Sciatic nerve (tissue), 2 donors: ENCODE data around the gene STOML2. TPM values are rescaled to one million over a fixed set of nuclear protein-coding genes. Genes with fewer than 3 reads are reported as not detected.
"Not testable (repeated sequence)": the region's sequence is repeated elsewhere in the genome, so short reads cannot be mapped to it uniquely, and the experiment has no call there.

Experiments
- ATAC-seq: fragments of 200-7000 bp; cut with Tn5 transposase; one replicate; pipeline ENCODE4 v1.9.1; 2020; ENCODE audit warnings: mild to moderate bottlenecking, moderate library complexity
- DNase-seq: peaks from one replicate; pipeline ENCODE4 v3.0.0-alpha.2; 2020; ENCODE audit warnings: low spot score
- intact Hi-C: fragments of 100-400 bp; cut with DNase I; formaldehyde crosslinking; loops from one replicate; pipeline ENCODE4 v1.14.2; 2022
- total RNA-seq: library from RNA; stranded (reverse); fragmentation: NEBNext Ultra II Directional; extraction: Animal tissue kit (Norgen Biotek cat#: 25700); gene quantifications from one replicate; pipeline ENCODE4 v1.2.1, GENCODE V29; 2021
- donor health status: DM: no; HTN: no; CAD: no.
- donor health status: DM: no; HTN: no; CAD: no.

STOML2 gene, protein sequence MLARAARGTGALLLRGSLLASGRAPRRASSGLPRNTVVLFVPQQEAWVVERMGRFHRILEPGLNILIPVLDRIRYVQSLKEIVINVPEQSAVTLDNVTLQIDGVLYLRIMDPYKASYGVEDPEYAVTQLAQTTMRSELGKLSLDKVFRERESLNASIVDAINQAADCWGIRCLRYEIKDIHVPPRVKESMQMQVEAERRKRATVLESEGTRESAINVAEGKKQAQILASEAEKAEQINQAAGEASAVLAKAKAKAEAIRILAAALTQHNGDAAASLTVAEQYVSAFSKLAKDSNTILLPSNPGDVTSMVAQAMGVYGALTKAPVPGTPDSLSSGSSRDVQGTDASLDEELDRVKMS
- total RNA-seq: 48.5 TPM

DNA sequence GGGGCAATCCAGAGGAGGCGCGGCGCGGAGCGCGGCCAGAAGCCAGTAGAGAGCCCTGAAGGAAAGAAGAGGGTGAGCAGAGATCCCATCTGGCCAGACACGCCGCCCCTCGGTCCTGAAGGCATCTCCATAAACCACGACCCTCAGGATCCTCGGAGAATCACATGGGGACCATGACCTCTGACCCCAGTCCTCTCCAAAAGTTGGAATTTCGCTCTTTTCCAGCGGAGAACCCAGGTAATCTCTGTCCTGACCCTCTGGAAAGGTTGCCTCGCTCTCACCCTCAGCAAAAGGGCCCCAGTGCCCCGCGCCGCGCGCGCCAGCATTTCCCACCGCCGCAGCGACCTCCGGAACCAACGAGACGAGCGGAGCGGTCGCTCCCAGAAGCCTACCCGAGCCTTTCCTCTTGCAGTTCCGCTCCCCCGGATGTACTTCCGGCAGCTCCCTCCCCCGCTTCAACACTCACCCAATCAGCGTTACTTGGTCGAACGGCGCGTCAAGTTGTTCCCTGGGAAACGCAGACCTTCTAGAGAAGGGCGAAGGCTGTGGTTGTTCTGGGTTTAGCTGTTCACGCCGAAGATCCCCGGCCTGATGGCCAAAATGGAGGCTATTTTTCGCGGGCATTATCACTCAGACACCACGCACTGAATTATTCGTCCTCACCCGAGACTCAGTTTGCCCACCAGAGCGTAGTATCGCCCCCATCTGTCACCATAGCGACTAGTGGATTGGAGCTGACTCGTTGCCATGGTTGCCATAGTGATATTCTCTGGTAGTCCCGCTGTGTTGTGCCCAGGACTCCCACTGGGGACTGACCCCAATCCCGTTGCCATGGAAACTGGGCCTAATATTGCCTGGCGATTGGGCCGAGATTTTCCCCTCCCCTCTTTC, at the start of gene STOML2:
STOML2 (minus strand) TSS at position 363 of the 891 bp plus-strand sequence; CDS start at position 326, 37 bp downstream.
- ATAC-seq: peak; percentile 98
- intact Hi-C loops: no loop called here
- DNase-seq: peak; percentile 96

- DNase-seq, ATAC-seq: not testable (repeated sequence)
- intact Hi-C loops: loop anchor here (10.0 kb wide), 1 partner anchor 127 kb away; no protein-coding TSS in a partner anchor
Measured at GRCh38 chr9:35147941-35148563, 45.1 kb upstream of the STOML2 start.

DNA sequence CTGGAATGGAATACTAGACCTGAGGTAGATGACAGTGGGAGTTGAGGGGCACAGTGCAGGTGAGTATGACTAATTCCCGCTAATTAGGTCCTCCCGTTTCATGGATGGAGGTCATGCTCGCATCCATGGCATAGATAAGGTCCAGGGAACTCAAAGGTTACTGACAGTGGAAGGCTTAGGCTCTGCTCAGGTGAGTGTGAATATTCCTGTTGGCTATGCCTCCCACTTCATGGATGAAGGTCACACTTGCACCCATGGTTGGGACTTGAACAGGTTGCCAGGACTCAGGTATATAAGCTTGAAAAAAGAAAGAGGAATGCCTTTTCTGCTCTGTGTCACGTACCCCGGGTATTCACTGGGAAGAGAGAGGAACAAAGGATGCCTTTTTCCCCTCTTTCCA, 39.1 kb upstream of the STOML2 start:
- intact Hi-C loops: loop anchor here (10.0 kb wide), 1 partner anchor 133 kb away; no protein-coding TSS in a partner anchor
- DNase-seq (no peak), ATAC-seq (no peak)

GRCh38 chr9:35140093-35140492, 37.2 kb upstream of the STOML2 start:
- ATAC-seq (no peak), DNase-seq (no peak)
- intact Hi-C loops: loop anchor here (10.0 kb wide), 1 partner anchor 135 kb away; no protein-coding TSS in a partner anchor

DNA sequence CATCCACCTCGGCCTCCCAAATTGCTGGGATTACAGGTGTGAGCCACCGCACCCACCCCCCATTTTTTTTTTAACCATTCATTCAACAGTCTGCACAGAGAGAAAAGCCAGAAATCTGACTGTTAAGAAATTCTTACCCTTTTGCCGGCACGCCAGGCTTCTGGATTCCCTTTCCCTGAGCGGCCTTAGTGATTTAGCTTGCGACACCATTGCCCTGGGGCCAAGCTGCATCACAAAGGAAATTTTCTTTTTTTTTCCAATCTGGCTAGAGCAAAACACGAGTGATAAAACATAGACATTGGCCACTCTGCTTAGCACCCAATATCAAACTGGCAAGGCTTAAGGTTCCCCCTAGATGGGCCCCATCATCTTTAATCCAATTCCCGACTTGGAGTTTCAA, 33.9 kb upstream of the STOML2 start:
- intact Hi-C loops: no loop called here
- ATAC-seq: no peak
- DNase-seq: no peak

GRCh38 chr9:35135988-35136387, 33.1 kb upstream of the STOML2 start:
- ATAC-seq (no peak), DNase-seq (no peak)
- intact Hi-C loops: no loop called here

GRCh38 chr9:35134920-35135319, 32.0 kb upstream of the STOML2 start:
- no peak for DNase-seq
- intact Hi-C loops: no loop called here
- ATAC-seq: no peak

DNA sequence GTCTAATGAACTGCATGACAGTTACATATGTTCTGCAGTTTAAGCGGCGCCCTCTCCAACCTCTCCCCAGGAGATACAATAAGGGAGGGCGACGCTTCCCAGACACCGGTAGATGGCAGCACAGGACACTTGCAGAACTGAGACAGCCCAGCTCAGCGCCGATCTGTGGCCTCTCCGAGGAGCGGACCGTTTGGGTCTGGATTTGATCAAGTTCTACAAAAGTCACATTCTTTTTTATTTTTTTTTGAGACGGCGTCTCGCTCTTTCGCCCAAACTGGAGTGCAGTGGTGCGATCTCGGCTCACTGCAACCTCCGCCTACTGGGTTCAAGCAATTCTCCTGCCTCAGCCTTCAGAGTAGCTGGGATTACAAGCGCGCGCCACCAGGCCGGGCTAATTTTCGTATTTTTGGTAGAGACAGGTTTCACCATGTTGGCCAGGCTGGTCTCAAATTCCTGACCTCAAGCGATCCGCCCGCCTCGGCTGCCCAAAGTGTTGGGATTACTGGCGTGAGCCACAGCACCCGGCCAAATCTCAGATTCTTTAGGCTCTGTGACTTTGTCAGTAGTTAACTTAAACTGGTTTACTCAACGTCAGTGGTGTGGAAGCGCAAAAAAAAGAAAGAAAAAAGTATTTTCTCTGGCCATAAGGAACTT, 14.1 kb upstream of the STOML2 start:
- intact Hi-C loops: loop anchor here (5.0 kb wide), 2 partner anchors 145 to 360 kb away; no protein-coding TSS in a partner anchor
- peak; percentile 87 for ATAC-seq
- DNase-seq: peak; percentile 95

- intact Hi-C loops: loop anchor here (5.0 kb wide), 2 partner anchors 146 to 361 kb away; no protein-coding TSS in a partner anchor
- ATAC-seq (peak; percentile 6), DNase-seq (no peak)
Measured at GRCh38 chr9:35116539-35116897, 13.6 kb upstream of the STOML2 start.

DNA sequence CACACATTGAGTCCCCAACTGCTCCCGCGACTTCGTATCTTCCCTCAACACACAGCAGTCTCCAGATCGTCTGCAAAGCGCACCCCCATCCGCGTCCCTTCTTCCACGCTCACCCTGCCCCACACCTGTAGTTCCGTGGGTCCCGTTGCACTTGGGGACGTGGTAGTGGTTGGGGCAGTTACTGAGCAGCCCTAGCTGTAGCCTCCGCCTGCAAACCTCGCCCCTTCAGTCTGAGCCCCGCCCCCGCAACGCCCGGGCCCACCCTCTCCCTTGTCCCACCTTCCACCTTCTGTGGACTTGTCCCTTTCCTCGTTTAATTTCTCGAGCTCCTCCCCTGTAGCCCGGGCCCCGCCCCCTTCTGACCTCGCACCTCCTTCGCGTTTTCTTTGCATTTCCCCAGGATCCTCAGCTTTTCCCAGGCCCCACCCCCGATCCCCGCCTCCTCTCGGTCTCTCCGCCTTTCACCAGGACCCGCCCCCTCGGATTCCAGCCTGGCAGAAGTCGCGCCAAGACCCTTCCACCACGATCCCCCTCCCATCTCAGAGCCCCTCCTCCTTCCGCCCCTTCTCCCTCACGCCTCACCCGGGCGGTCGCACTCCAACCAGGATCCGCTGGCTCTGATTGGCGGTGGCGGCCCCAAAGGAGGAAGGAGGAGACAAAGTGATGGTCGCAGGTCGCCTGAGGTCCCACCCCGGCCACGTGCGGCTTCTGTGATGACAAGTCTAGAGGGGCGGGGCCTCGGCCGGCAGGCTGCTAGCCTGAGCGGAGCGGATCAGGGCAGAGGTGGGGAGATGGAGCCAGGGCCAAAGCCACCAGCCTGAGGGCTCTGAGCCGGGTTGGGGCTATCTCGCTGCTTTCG, 13.0 kb upstream of the STOML2 start, which contains the start of gene ATOSB:
ATOSB (minus strand) TSS at position 183 of the 859 bp plus-strand sequence. CDS start 7,588 bp downstream, outside the sequence.
- DNase-seq (peak; percentile 97), ATAC-seq (peak; percentile 82)
- intact Hi-C loops: loop anchor here (5.0 kb wide), 2 partner anchors 146 to 361 kb away; no protein-coding TSS in a partner anchor

DNA sequence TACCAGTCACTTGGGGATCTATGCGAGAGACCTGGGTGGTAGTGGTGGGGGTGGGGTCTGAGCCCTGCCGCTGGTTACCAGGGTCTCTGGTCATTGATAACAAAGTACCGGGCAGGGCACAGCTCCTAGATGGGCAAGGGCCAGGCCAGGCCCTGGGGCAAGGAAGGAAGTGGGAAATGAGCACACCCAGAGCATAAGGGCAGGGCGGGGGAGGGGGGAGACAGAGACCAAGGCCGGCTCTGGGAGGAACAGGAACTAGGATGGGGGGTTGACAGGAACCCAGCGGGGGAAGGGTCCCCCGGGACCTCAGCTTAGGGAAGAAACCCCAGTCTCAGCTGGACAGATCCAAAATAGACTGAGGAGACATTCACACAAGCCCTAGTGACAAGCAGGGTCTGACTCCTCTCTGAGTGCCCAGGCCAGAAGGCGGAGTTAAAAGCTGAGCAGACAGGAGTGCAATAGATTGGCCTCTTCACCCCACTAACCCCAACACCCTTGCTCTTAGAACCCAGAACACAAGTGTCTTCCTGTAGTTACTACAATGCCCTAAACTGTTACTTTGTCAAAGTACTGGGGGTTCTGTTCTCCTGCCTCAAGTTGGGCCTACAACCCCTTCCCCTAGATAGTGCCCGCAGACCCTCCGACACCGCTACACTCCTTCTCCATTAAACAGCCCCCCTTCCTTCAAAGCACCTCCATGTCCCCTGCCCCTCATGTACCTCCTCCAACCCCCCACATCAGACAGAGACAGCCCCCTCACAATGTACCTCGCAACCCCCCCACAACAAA, 12.1 kb upstream of the STOML2 start:
- intact Hi-C loops: loop anchor here (5.0 kb wide), 2 partner anchors 147 to 362 kb away; no protein-coding TSS in a partner anchor
- DNase-seq (peak; percentile 79), ATAC-seq (peak; percentile 3)

DNA sequence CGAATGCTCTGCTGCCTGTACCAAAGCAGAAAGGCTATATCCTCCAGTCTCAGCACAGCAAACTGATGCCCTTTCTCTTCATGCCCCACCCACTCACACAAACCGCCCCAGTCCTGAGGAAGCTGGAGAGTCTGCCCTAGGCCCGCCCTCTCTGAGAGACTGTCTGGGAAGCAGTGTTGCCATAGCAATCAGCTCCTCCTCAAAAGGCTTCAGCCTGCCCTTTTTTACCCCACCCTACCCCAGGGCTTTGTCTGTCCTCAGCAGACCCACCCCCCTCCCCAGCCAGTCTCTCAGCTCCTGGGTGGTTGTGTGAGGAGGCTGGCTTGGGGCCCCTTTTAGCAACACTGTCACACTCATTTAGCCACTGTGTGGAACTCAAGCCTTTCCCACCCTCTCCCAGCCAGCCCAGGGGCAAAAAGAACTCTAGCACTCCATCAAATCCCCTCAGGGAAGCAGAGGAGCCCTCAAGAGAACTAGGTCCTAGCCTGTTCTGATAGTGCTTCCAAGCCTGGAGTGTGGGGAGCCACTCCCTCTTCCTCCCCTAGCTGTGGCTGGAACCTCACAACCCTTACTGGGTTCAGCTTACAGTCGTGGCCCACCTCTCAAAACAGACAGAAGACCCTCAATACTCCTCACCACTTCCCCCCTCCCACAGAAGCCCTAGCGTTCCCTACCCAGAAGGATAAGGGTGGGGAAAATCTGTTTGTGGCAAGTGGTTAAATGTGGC, 11.3 kb upstream of the STOML2 start:
- ATAC-seq (peak; percentile 59), DNase-seq (peak; percentile 90)
- intact Hi-C loops: no loop called here

- DNase-seq (no peak), ATAC-seq (no peak)
- intact Hi-C loops: no loop called here
Measured at GRCh38 chr9:35112257-35113020, 9.5 kb upstream of the STOML2 start.

- DNase-seq (peak; percentile 98), ATAC-seq (peak; percentile 85)
- intact Hi-C loops: no loop called here
Measured at GRCh38 chr9:35111001-35111933, 8.3 kb upstream of the STOML2 start.
